Skeletal muscle cell (primary cell): ENCODE results near the gene PTEN.

Source experiments
- DNase-seq: peaks from one replicate; pipeline ENCODE4 v3.0.0-alpha.2; 2010; ENCODE audit warnings: low read depth
- H3K4me3 ChIP-seq: 2 replicates; pipeline ENCODE4 v1.5.1; 2011; ENCODE audit warnings: low read depth, mild to moderate bottlenecking, control low read depth, low read length, moderate library complexity

PTEN gene

GRCh38 chr10:87945984-87946383, 82.6 kb downstream of the PTEN start:
- no peak for DNase-seq

GRCh38 chr10:87952612-87953011, 89.2 kb downstream of the PTEN start:
- H3K4me3 ChIP-seq: no peak overlapping the region
- no peak for DNase-seq

More at GRCh38 chr10:87945984-87946383, 82.6 kb downstream of the PTEN start:
- no peak overlapping the region for H3K4me3 ChIP-seq

DNA sequence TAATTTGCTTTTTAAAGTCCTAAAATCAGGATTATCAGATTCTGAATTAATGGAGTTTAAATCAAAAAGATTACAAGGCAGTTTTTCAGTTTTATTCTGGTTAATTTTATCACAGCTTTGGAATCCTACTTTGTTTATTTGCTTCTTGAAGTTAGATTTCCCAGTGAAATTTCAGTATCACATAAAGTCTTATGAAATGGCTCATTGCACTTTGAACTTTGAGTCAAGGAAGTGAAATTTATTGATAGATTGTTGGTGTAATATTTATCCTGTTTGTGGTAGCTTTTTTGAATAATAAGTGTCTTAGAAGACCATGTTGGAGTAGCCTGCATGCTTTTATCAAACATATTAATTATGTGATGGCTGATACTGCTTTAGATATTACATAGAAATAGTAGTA, 92.6 kb downstream of the PTEN start:
- DNase-seq: no peak
- no peak overlapping the region for H3K4me3 ChIP-seq

- DNase-seq: no peak
- H3K4me3 ChIP-seq: no peak overlapping the region
Observed at GRCh38 chr10:87957702-87958101, 94.3 kb downstream of the PTEN start.

DNA sequence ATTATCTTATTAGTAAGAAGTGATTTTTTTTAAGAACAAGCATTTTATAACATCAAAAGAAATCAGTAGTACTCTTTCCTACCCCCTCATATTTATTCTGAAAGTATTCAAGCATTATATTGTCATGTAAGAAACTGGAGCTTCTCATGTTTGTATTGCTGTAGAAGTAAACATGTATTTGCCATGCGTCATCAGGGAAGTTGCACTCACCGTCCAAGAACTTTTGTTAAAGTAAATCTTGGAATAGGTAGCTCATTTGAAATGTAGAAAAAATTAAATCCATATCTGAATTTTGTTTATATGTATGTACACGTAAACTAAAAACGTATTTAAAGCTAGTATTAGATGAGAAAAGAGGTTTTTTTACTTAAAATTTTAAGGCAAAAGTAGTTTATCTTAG, 96.8 kb downstream of the PTEN start:
- no peak overlapping the region for H3K4me3 ChIP-seq
- no peak for DNase-seq

DNA sequence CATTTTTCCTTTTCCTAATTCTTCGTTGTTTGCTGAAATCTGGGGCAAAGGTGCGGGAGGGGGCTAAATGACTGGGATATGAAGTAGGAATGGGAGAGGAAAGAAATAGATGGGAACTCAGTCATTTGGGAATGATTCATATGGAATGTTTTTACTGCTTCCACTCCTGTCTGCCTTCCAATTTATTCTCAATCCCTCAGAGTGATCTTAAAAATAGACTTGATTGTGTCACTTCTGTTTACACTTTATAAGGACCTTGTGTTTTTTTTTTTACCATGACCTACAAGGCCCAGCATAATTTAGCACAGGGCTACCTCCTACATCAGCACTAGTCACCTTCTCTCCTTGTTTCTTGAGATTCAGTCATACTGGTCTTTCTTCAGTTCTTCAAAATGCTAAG, 97.9 kb downstream of the PTEN start:
- no peak overlapping the region for H3K4me3 ChIP-seq
- peak; percentile 38 for DNase-seq

DNA sequence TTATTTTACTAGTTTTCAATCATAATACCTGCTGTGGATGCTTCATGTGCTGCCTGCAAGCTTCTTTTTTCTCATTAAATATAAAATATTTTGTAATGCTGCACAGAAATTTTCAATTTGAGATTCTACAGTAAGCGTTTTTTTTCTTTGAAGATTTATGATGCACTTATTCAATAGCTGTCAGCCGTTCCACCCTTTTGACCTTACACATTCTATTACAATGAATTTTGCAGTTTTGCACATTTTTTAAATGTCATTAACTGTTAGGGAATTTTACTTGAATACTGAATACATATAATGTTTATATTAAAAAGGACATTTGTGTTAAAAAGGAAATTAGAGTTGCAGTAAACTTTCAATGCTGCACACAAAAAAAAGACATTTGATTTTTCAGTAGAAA, 103.0 kb downstream of the PTEN start:
- no peak overlapping the region for H3K4me3 ChIP-seq
- DNase-seq: no peak

DNA sequence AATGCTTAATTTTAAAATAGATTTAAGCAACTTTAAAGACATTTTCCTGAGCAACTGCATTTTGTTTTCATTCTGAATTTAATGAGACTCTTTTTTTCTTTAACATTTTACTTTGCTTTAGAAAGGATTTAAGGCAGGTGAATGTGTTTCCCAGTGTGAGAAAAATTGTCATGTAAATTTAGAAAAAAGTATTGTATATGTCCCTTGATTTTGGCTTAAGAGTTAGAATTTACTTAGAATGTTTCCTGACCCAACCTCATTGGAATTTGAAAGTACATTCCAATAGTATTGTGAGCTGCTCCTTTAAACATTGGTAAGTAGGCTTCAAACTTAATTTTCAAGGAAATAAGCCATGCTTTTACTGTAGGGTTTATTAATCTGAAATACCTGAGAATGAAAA, 110.2 kb downstream of the PTEN start:
- H3K4me3 ChIP-seq: no peak overlapping the region
- DNase-seq: peak; percentile 8

DNA sequence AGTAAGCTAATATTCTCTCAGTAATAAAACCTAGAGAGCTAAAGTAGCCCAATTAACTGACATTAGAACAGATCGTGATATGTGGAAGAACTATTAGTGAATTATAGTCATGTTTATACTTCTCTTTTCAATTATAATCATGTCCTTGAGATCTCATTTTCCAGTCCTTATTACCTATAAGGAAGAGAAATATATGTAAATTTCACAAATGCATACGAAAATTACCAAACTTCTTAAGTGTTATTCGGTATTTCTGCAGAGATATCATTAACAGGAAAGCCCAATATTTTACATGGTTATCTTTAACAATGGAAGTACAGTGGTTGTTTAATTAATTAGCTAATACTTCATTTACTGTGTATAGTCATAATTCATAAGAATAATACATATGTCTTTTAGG, 110.7 kb downstream of the PTEN start:
- H3K4me3 ChIP-seq: no peak overlapping the region
- no peak for DNase-seq

- no peak overlapping the region for H3K4me3 ChIP-seq
Observed at GRCh38 chr10:87974769-87975168, 111.3 kb downstream of the PTEN start.

GRCh38 chr10:87976101-87976743, 112.8 kb downstream of the PTEN start:
- no peak for DNase-seq
- H3K4me3 ChIP-seq: no peak overlapping the region

More at GRCh38 chr10:87974769-87975168, 111.3 kb downstream of the PTEN start:
- no peak for DNase-seq

DNA sequence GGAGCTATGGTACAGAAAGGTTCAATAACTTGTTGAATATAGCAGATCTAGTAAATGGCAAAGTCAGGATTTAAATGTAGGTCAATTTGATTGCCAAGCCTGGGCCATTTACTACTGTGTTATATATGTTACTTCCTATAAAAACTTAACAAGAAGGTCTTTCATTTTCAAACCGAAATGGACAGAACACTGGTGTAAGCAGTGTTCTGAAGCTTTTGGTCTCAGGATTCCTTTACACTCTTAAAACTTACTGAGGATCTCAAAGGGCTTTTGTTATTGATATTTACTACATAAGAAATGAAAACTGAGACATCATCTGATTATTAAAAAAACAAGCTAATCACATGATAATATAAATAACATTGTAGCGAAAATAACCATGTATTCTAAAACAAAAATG, 114.7 kb downstream of the PTEN start:
- DNase-seq: no peak
- H3K4me3 ChIP-seq: no peak overlapping the region

DNA sequence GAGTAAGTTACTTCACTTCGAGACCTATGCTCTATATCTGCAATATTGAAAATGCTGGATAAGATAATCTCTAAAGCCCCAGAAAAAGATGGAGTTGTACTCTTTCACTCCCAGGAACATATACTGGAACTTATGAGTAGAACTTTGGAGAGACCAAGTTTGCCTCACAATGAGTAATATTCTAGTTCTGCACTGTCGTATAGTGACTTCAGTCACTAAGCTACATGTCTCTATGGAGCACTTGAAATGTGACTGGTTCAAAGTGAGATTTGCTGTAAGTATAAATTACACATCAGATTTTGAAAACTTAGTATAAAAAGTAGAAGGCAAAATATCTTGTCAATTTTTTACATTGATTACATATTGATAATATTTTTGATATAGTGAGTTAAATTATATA, 116.4 kb downstream of the PTEN start:
- H3K4me3 ChIP-seq: no peak overlapping the region
- DNase-seq: no peak

GRCh38 chr10:87983716-87984115, 120.3 kb downstream of the PTEN start:
- H3K4me3 ChIP-seq: no peak overlapping the region
- no peak for DNase-seq

- DNase-seq: no peak
- H3K4me3 ChIP-seq: no peak overlapping the region
Observed at GRCh38 chr10:87987206-87987605, 123.8 kb downstream of the PTEN start.

GRCh38 chr10:87991946-87992345, 128.5 kb downstream of the PTEN start:
- no peak for DNase-seq
- no peak overlapping the region for H3K4me3 ChIP-seq

DNA sequence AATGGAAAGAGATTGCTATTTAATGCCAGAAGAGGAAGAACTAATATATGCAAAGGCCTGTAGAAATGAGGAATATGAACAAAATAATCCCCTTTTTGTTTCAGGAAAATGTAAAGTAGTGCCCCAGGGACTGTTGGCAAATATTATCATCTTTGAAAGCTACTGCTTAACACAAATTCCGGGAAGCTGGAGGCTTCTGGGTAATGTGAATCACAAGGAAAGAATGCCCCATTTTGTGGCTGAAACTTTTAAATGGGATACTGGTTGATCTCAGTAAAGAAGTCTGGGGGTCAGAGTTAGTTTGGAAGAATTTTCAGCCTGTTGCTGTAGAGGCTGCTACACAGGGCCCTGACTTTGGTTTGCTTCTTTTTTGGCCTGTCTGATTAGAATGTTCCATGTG, 141.0 kb downstream of the PTEN start:
- H3K4me3 ChIP-seq: no peak overlapping the region
- no peak for DNase-seq

GRCh38 chr10:88006261-88006660, 142.8 kb downstream of the PTEN start:
- no peak overlapping the region for H3K4me3 ChIP-seq
- DNase-seq: no peak

DNA sequence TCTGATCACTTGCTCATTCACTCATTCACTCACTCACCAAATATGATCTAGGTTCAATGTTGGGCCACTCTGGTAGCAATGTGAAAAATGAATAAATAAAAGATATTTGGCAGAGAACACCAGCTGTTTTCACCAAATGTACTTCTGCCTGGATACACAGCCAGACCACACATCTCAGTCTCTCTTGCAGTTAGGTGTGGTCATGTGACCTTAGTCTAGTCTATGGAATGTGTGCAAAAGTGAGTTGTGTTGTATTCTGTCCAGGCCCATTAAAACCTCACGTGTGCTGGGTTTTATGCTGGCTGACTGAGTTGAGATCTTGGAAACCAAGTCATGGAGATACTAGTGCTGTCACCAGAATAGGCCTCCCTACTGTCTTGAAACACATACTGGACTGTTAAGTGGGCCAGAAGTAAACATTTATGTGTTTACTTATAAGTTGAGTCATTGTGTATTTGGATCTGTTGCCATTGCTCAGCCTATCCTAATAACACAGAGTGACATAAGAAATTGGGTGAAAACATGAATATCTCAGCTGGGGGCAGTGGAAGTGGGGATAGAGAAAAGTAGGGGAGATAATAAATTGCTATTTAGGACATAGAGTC, 145.5 kb downstream of the PTEN start:
- no peak for DNase-seq
- no peak overlapping the region for H3K4me3 ChIP-seq

DNA sequence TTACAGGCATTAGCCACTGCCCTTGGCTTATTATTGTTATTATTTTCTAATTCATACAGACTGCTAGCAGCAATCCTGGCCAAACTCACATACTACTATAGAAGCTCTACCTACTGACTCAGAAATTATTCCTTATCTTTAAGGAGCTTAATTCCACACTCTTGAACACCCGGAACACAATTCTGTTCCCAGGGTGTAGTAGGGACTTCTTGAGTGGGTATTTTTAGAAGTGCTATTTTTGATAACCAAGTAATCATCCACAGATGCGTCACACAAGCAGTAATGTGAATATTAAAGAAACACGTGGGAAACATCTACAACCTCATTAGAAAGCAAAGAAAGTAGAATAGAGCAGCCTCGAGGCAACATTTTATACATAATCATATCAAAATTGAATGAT, 149.2 kb downstream of the PTEN start:
- H3K4me3 ChIP-seq: no peak overlapping the region
- no peak for DNase-seq

DNA sequence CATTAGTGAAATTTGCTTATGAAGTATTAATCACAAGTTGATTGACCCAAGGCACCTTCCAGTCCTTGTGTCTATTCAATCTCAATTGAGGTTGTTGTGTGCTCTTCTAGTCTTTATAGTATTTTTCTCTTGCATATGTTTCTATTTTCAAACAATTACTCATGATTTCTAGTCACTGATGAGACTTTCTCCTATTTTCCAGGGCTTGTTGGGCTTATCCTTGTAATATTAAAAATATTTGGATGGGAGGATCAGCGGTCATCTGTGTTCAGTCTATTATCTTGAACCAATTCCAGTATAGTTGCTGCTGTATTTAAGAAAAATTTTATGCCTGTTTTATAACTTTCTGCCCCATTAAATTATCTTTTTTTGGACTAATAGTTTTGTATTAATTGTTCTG, 154.4 kb downstream of the PTEN start:
- DNase-seq: no peak
- no peak overlapping the region for H3K4me3 ChIP-seq

GRCh38 chr10:88019753-88020152, 156.3 kb downstream of the PTEN start:
- no peak for DNase-seq
- no peak overlapping the region for H3K4me3 ChIP-seq
